ENCODE results near the gene COPA. TPM values are rescaled to one million over a fixed set of nuclear protein-coding genes. Genes with fewer than 3 reads are reported as not detected.

The COPA gene
- polyA plus RNA-seq, 1 of the 3 experiments (the other 2 are of a cell fraction): 91.4 TPM

DNA sequence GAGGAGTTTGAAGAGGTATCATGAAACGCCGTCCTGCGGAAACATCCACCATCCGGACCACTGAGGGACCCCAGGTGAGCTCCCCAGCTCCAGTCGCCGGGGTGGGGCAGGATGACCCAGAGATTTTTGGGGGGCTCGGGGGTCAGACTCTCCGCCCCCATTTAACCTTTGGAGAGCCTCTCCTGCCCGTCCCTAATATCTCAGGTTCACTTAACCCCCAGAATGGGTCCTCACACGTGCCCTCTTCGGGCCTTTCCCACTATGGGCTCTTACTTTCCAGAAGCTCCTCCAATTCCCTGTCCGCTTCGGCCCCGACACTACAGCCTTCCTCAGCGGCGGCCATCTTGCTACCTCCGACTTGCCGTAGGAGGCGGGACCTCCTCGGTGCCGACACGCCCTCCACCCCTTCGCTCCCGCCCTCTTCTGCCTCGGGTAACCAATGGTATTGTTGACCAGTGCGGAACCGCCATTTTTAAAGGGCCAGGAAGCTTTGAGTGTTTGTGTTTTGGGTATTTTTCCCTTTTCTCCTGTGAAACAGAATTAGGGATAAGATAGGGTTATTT is 58.2 kb downstream of the COPA start, which contains the start of gene PEX19 (continued):
- TF ChIP-seq CTCF (IDR thresholded peaks at IDR 0.05) (no peak), USF1 (IDR thresholded peaks at IDR 0.05; ENCODE audit: borderline replicate concordance, low read depth) (no peak), RFX5 (IDR thresholded peaks at IDR 0.05; ENCODE audit: low read length) (0 out of 2 replicates have a peak, but pooled peaks have one; percentile 27), RXRA (IDR thresholded peaks at IDR 0.05; ENCODE audit: borderline replicate concordance, low read depth) (no peak), TCF12 (IDR thresholded peaks at IDR 0.05) (no peak), FOXJ3 (CRISPR knock-in tag; IDR thresholded peaks at IDR 0.05) (0 out of 2 replicates have a peak, but pooled peaks have one; percentile 19)
- TF ChIP-seq, protein P1, sequence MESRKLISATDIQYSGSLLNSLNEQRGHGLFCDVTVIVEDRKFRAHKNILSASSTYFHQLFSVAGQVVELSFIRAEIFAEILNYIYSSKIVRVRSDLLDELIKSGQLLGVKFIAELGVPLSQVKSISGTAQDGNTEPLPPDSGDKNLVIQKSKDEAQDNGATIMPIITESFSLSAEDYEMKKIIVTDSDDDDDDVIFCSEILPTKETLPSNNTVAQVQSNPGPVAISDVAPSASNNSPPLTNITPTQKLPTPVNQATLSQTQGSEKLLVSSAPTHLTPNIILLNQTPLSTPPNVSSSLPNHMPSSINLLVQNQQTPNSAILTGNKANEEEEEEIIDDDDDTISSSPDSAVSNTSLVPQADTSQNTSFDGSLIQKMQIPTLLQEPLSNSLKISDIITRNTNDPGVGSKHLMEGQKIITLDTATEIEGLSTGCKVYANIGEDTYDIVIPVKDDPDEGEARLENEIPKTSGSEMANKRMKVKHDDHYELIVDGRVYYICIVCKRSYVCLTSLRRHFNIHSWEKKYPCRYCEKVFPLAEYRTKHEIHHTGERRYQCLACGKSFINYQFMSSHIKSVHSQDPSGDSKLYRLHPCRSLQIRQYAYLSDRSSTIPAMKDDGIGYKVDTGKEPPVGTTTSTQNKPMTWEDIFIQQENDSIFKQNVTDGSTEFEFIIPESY (IDR thresholded peaks at IDR 0.05; ENCODE audit: borderline replicate concordance, low read depth): 0 out of 2 replicates have a peak, but pooled peaks have one; percentile 34

- H3K27me3 ChIP-seq (ENCODE audit: insufficient read depth): no peaks in the 10 kb centered on the region
- H3K9me2 ChIP-seq: no peaks in the 10 kb centered on the region
- H3K4me1 ChIP-seq (ENCODE audit: control insufficient read depth in 1 of 2, insufficient read depth in 2 of 2, low read depth in 1 of 2, low read length in 1 of 2): peaks cover 6 to 15% of the 10 kb centered on the region in 2 experiments
- H2AFZ ChIP-seq (ENCODE audit: low read depth): peak overlapping the region; percentile 80
- peaks cover 38 to 43% of the 10 kb centered on the region in 2 experiments for H3K36me3 ChIP-seq (replicated peaks in 1 of 2; ENCODE audit: control insufficient read depth in 1 of 2, insufficient read depth in 2 of 2, low read length in 1 of 2)
- WGBS (ENCODE audit: low lambda C conversion rate): 4% methylated on average over 15 of the region's 15 CpGs
- ChIA-PET CTCF (interaction anchor here (0.7 to 3.5 kb wide), 10 partner anchors 10 to 183 kb away, joined by 3 to 20 read pairs (median 4); no protein-coding TSS in a partner anchor), POLR2A (interaction anchor here (1.5 kb wide), 2 partner anchors 18 to 22 kb away, joined by 5 to 6 read pairs; partner anchors contain the start of gene DCAF8)
- H3K4me2 ChIP-seq: peak overlapping the region; percentile 90
- DNase-seq: no peak
- H4K20me1 ChIP-seq (ENCODE audit: insufficient read depth): no peaks in the 10 kb centered on the region
- H3K79me2 ChIP-seq (ENCODE audit: insufficient read depth): peaks cover 22% of the 10 kb centered on the region
- peak overlapping the region; percentile 74 to 77 for H3K4me3 ChIP-seq (ENCODE audit: low read depth in 2 of 2, low read length in 1 of 2)
- no peaks in the 10 kb centered on the region for H3K9me3 ChIP-seq
- peak overlapping the region; percentile 88 for H3K9ac ChIP-seq
- peaks cover 33% of the 10 kb centered on the region for H3F3A ChIP-seq (replicated peaks; ENCODE audit: insufficient read depth)
- H3K27ac ChIP-seq (ENCODE audit: low read depth in 2 of 2, low read length in 1 of 2): peak overlapping the region; percentile 55 to 81
- TF ChIP-seq NRF1 (IDR thresholded peaks at IDR 0.05; ENCODE audit: low read depth, low read length) (no peak), FOSL2 (IDR thresholded peaks at IDR 0.05; ENCODE audit: borderline replicate concordance, low read depth) (no peak), SIN3A (IDR thresholded peaks at IDR 0.05; ENCODE audit: borderline replicate concordance, low read depth, low read length) (no peak), USF1 (IDR thresholded peaks at IDR 0.05; ENCODE audit: borderline replicate concordance, low read depth) (no peak), REST (IDR thresholded peaks at IDR 0.05; ENCODE audit: low read depth, low read length) (no peak)
Observed at GRCh38 chr1:160284220-160284781, 58.7 kb downstream of the COPA start.
